ENCODE results near the gene NOXA1.

Gene NOXA1

GRCh38 chr9:137482094-137482781, 59.0 kb downstream of the NOXA1 start:
- TF ChIP-seq, protein P1, sequence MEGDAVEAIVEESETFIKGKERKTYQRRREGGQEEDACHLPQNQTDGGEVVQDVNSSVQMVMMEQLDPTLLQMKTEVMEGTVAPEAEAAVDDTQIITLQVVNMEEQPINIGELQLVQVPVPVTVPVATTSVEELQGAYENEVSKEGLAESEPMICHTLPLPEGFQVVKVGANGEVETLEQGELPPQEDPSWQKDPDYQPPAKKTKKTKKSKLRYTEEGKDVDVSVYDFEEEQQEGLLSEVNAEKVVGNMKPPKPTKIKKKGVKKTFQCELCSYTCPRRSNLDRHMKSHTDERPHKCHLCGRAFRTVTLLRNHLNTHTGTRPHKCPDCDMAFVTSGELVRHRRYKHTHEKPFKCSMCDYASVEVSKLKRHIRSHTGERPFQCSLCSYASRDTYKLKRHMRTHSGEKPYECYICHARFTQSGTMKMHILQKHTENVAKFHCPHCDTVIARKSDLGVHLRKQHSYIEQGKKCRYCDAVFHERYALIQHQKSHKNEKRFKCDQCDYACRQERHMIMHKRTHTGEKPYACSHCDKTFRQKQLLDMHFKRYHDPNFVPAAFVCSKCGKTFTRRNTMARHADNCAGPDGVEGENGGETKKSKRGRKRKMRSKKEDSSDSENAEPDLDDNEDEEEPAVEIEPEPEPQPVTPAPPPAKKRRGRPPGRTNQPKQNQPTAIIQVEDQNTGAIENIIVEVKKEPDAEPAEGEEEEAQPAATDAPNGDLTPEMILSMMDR (IDR thresholded peaks at IDR 0.05; ENCODE audit: insufficient read depth, missing control alignments), result no peak
- FAIRE-seq (no peak), DNase-seq (ENCODE audit: insufficient read length, low spot score) (no peak)

Data from D721Med (cell line).